Measurements from ENCODE around the gene ZNF805. TPM values are rescaled to one million over a fixed set of nuclear protein-coding genes. Genes with fewer than 3 reads are reported as not detected.
"Not testable (repeated sequence)": the region's sequence is repeated elsewhere in the genome, so short reads cannot be mapped to it uniquely, and the experiment has no call there.

ZNF805 gene
- total RNA-seq, 1 experiment from 2014 or later = 14.1 TPM

GRCh38 chr19:57192993-57193392 lies 47.4 kb upstream of the ZNF805 start:
- Mint-ChIP-seq H3K36me3 (ENCODE audit: insufficient read depth, unreplicated experiment) (peaks cover 50% of the 10 kb centered on the region), H3K4me1 (ENCODE audit: low read depth, unreplicated experiment) (peaks cover 11% of the 10 kb centered on the region), H3K27ac (ENCODE audit: unreplicated experiment) (no peak overlapping the region), H3K27me3 (ENCODE audit: unreplicated experiment) (no peaks in the 10 kb centered on the region), H3K4me3 (ENCODE audit: low read depth, unreplicated experiment) (peak overlapping the region; percentile 85), H3K9me3 (ENCODE audit: low read depth, unreplicated experiment) (peaks cover 12% of the 10 kb centered on the region)
- DNase-seq = no peak
- TF ChIP-seq CTCF (IDR thresholded peaks at IDR 0.05; ENCODE audit: unreplicated experiment) = no peak
- CTCF ChIA-PET = no interaction called here
- BruUV-seq (replicated peaks) = TSS peak; percentile 26
- intact Hi-C loops (cut with micrococcal nuclease; ENCODE audit: unreplicated experiment) = loop anchor here (10.0 kb wide), 1 partner anchor 192 kb away; the partner anchor contains the start of gene ZNF548

- H3K27ac Mint-ChIP-seq (ENCODE audit: unreplicated experiment); H3K4me1 Mint-ChIP-seq (ENCODE audit: low read depth, unreplicated experiment); H3K27me3 Mint-ChIP-seq (ENCODE audit: unreplicated experiment); DNase-seq; H3K4me3 Mint-ChIP-seq (ENCODE audit: low read depth, unreplicated experiment); CTCF ChIA-PET; BruUV-seq (replicated peaks): not testable (repeated sequence)
- peaks cover 37% of the 10 kb centered on the region for H3K36me3 Mint-ChIP-seq (ENCODE audit: insufficient read depth, unreplicated experiment)
- intact Hi-C loops (cut with micrococcal nuclease; ENCODE audit: unreplicated experiment) = loop anchor here (10.0 kb wide), 1 partner anchor 187 kb away; the partner anchor contains the start of gene ZNF548
- peaks cover 14% of the 10 kb centered on the region for H3K9me3 Mint-ChIP-seq (ENCODE audit: low read depth, unreplicated experiment)
Measured at GRCh38 chr19:57197874-57198273, 42.6 kb upstream of the ZNF805 start.

- no peak for TF ChIP-seq CTCF (IDR thresholded peaks at IDR 0.05; ENCODE audit: unreplicated experiment)
- no peak for DNase-seq
- H3K36me3 Mint-ChIP-seq (ENCODE audit: insufficient read depth, unreplicated experiment) = peaks cover 17% of the 10 kb centered on the region
- CTCF ChIA-PET = interaction anchor here (1.1 kb wide), 1 partner anchor 10 kb away, joined by 3 read pairs; no protein-coding TSS in a partner anchor
- intact Hi-C loops (cut with micrococcal nuclease; ENCODE audit: unreplicated experiment) = no loop called here
- H3K9me3 Mint-ChIP-seq (ENCODE audit: low read depth, unreplicated experiment) = peaks cover 15% of the 10 kb centered on the region
- H3K4me1 Mint-ChIP-seq (ENCODE audit: low read depth, unreplicated experiment) = no peaks in the 10 kb centered on the region
- H3K27me3 Mint-ChIP-seq (ENCODE audit: unreplicated experiment) = no peaks in the 10 kb centered on the region
- no peak overlapping the region for H3K27ac Mint-ChIP-seq (ENCODE audit: unreplicated experiment)
- no TSS peak for BruUV-seq (replicated peaks)
- H3K4me3 Mint-ChIP-seq (ENCODE audit: low read depth, unreplicated experiment) = no peak overlapping the region
Measured at GRCh38 chr19:57202160-57202559, 38.3 kb upstream of the ZNF805 start.

GRCh38 chr19:57210381-57210780 lies 30.1 kb upstream of the ZNF805 start:
- TF ChIP-seq CTCF (IDR thresholded peaks at IDR 0.05; ENCODE audit: unreplicated experiment) = no peak
- no peaks in the 10 kb centered on the region for H3K4me1 Mint-ChIP-seq (ENCODE audit: low read depth, unreplicated experiment)
- H3K27me3 Mint-ChIP-seq (ENCODE audit: unreplicated experiment) = no peaks in the 10 kb centered on the region
- no peak for DNase-seq
- H3K36me3 Mint-ChIP-seq (ENCODE audit: insufficient read depth, unreplicated experiment) = peaks cover 33% of the 10 kb centered on the region
- H3K9me3 Mint-ChIP-seq (ENCODE audit: low read depth, unreplicated experiment) = peaks cover 15% of the 10 kb centered on the region
- H3K4me3 Mint-ChIP-seq (ENCODE audit: low read depth, unreplicated experiment) = no peak overlapping the region
- CTCF ChIA-PET = no interaction called here
- BruUV-seq (replicated peaks) = no TSS peak
- intact Hi-C loops (cut with micrococcal nuclease; ENCODE audit: unreplicated experiment) = no loop called here
- H3K27ac Mint-ChIP-seq (ENCODE audit: unreplicated experiment) = no peak overlapping the region

- no TSS peak for BruUV-seq (replicated peaks)
- Mint-ChIP-seq H3K27me3 (ENCODE audit: unreplicated experiment) (no peaks in the 10 kb centered on the region), H3K9me3 (ENCODE audit: low read depth, unreplicated experiment) (peaks cover 17% of the 10 kb centered on the region), H3K4me3 (ENCODE audit: low read depth, unreplicated experiment) (no peak overlapping the region), H3K36me3 (ENCODE audit: insufficient read depth, unreplicated experiment) (peaks cover 33% of the 10 kb centered on the region), H3K4me1 (ENCODE audit: low read depth, unreplicated experiment) (no peaks in the 10 kb centered on the region), H3K27ac (ENCODE audit: unreplicated experiment) (no peak overlapping the region)
- no peak for TF ChIP-seq CTCF (IDR thresholded peaks at IDR 0.05; ENCODE audit: unreplicated experiment)
- no peak for DNase-seq
- CTCF ChIA-PET = no interaction called here
- intact Hi-C loops (cut with micrococcal nuclease; ENCODE audit: unreplicated experiment) = no loop called here
Measured at GRCh38 chr19:57212109-57212508, 28.3 kb upstream of the ZNF805 start.

Measured in Calu3 (cell line).